Measurements from ENCODE around the gene NBAS.

NBAS gene

DNA sequence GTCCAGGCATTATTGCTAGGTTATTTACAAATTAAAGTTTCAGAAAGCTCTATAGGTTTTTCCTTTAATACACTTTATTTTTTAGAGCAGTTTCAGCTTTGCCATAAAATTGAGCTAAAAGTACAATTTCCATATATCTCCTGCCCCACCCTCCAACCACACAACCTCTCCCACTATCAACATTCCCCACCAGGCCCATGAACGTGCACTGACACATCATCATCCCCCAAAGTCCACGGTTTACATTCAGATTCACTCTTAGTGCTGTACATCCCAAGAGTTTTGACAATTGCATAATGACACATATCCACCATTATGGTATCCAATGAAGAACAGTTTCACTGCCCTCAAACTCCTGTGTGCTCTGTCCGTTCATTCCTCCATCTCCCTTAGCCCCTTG lies 139.4 kb downstream of the NBAS start:
- Histone ChIP-seq H3F3A (ENCODE audit: insufficient read depth) (no peaks in the 10 kb centered on the region), H3K27me3 (ENCODE audit: low read length) (no peaks in the 10 kb centered on the region), H2AFZ (ENCODE audit: low read depth, low read length, severe bottlenecking) (no peak overlapping the region), H3K4me2 (ENCODE audit: low read depth, low read length, poor library complexity, severe bottlenecking) (no peak overlapping the region), H3K27ac (ENCODE audit: low read depth, low read length) (no peak overlapping the region), H3K9me2 (replicated peaks; ENCODE audit: insufficient read depth, low read length) (no peaks in the 10 kb centered on the region), H3K9ac (ENCODE audit: low read length) (no peak overlapping the region), H4K20me1 (ENCODE audit: low read depth, low read length) (no peaks in the 10 kb centered on the region), H3K36me3 (ENCODE audit: low read length) (no peaks in the 10 kb centered on the region), H3K4me3 (ENCODE audit: insufficient read depth, low read length, poor library complexity, severe bottlenecking) (no peak overlapping the region), H3K79me2 (ENCODE audit: insufficient read depth, low read length) (no peaks in the 10 kb centered on the region), H3K9me3 (ENCODE audit: insufficient read depth, low read length) (no peaks in the 10 kb centered on the region)
- TF ChIP-seq, protein P1, sequence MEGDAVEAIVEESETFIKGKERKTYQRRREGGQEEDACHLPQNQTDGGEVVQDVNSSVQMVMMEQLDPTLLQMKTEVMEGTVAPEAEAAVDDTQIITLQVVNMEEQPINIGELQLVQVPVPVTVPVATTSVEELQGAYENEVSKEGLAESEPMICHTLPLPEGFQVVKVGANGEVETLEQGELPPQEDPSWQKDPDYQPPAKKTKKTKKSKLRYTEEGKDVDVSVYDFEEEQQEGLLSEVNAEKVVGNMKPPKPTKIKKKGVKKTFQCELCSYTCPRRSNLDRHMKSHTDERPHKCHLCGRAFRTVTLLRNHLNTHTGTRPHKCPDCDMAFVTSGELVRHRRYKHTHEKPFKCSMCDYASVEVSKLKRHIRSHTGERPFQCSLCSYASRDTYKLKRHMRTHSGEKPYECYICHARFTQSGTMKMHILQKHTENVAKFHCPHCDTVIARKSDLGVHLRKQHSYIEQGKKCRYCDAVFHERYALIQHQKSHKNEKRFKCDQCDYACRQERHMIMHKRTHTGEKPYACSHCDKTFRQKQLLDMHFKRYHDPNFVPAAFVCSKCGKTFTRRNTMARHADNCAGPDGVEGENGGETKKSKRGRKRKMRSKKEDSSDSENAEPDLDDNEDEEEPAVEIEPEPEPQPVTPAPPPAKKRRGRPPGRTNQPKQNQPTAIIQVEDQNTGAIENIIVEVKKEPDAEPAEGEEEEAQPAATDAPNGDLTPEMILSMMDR (IDR thresholded peaks at IDR 0.05; ENCODE audit: insufficient read depth, low read length, poor library complexity, severe bottlenecking), result no peak
- no peak for TF ChIP-seq EZH2phosphoT487 (conservative IDR thresholded peaks at IDR 0.05; ENCODE audit: low read length)

GRCh38 chr2:15415748-15416147 lies 145.4 kb downstream of the NBAS start:
- H3K27ac ChIP-seq (ENCODE audit: low read depth, low read length), result no peak overlapping the region
- no peak overlapping the region for H3K9ac ChIP-seq (ENCODE audit: low read length)
- no peak overlapping the region for H3K4me2 ChIP-seq (ENCODE audit: low read depth, low read length, poor library complexity, severe bottlenecking)
- no peaks in the 10 kb centered on the region for H3K27me3 ChIP-seq (ENCODE audit: low read length)
- no peaks in the 10 kb centered on the region for H3K36me3 ChIP-seq (ENCODE audit: low read length)
- H3K9me2 ChIP-seq (replicated peaks; ENCODE audit: insufficient read depth, low read length), result no peaks in the 10 kb centered on the region
- H4K20me1 ChIP-seq (ENCODE audit: low read depth, low read length), result no peaks in the 10 kb centered on the region
- no peak overlapping the region for H3K4me3 ChIP-seq (ENCODE audit: insufficient read depth, low read length, poor library complexity, severe bottlenecking)
- H2AFZ ChIP-seq (ENCODE audit: low read depth, low read length, severe bottlenecking), result no peak overlapping the region
- no peaks in the 10 kb centered on the region for H3F3A ChIP-seq (ENCODE audit: insufficient read depth)
- no peaks in the 10 kb centered on the region for H3K79me2 ChIP-seq (ENCODE audit: insufficient read depth, low read length)
- TF ChIP-seq EZH2phosphoT487 (conservative IDR thresholded peaks at IDR 0.05; ENCODE audit: low read length), result no peak
- TF ChIP-seq, protein P1 (IDR thresholded peaks at IDR 0.05; ENCODE audit: insufficient read depth, low read length, poor library complexity, severe bottlenecking), result no peak
- no peaks in the 10 kb centered on the region for H3K9me3 ChIP-seq (ENCODE audit: insufficient read depth, low read length)

DNA sequence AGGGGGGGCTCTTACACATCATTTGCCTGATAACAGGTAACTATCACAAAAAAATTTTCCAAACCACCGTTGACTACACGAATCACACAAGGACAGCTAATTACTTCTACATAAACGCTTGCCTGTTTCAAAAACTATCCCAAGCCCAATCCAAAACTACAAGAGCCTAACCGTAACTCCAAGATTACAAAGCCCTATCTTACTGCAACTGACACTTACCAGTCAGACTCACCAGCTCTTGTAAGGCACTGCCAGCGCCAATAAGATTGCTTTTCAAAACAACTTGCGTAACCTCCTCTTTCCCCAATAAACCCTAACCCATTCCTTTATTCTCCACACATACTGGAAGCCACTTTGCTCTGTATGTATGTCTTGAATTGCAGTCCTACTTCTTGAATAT lies 148.4 kb downstream of the NBAS start:
- no peaks in the 10 kb centered on the region for H3K27me3 ChIP-seq (ENCODE audit: low read length)
- H3K36me3 ChIP-seq (ENCODE audit: low read length), result no peaks in the 10 kb centered on the region
- no peak overlapping the region for H2AFZ ChIP-seq (ENCODE audit: low read depth, low read length, severe bottlenecking)
- H3F3A ChIP-seq (ENCODE audit: insufficient read depth), result no peaks in the 10 kb centered on the region
- no peaks in the 10 kb centered on the region for H3K79me2 ChIP-seq (ENCODE audit: insufficient read depth, low read length)
- H3K4me3 ChIP-seq (ENCODE audit: insufficient read depth, low read length, poor library complexity, severe bottlenecking), result no peak overlapping the region
- TF ChIP-seq, protein P1 (IDR thresholded peaks at IDR 0.05; ENCODE audit: insufficient read depth, low read length, poor library complexity, severe bottlenecking), result no peak
- no peak for TF ChIP-seq EZH2phosphoT487 (conservative IDR thresholded peaks at IDR 0.05; ENCODE audit: low read length)
- no peaks in the 10 kb centered on the region for H4K20me1 ChIP-seq (ENCODE audit: low read depth, low read length)
- H3K9me3 ChIP-seq (ENCODE audit: insufficient read depth, low read length), result no peaks in the 10 kb centered on the region
- no peak overlapping the region for H3K27ac ChIP-seq (ENCODE audit: low read depth, low read length)
- no peak overlapping the region for H3K9ac ChIP-seq (ENCODE audit: low read length)
- no peaks in the 10 kb centered on the region for H3K9me2 ChIP-seq (replicated peaks; ENCODE audit: insufficient read depth, low read length)
- H3K4me2 ChIP-seq (ENCODE audit: low read depth, low read length, poor library complexity, severe bottlenecking), result no peak overlapping the region

Data from SU-DHL-6 (cell line).